Activated T-helper 1 cell treated with anti-CD3 and anti-CD28 coated beads, Interleukin-2, amount 50 U/mL, for 16 hours (primary cell): ENCODE data around the gene DSC1.
"Not testable (repeated sequence)": the region's sequence is repeated elsewhere in the genome, so short reads cannot be mapped to it uniquely, and the experiment has no call there.

Source experiments
- DNase-seq, 2 donors: peaks; one replicate each; pipeline ENCODE4 v3.0.0-alpha.2; 2020; ENCODE audit warnings: low read depth in 1 of 2, low spot score in 1 of 2

Gene DSC1

GRCh38 chr18:31162825-31163435, at the start of gene DSC1:
DSC1 (minus strand) TSS chr18:31162856; CDS start chr18:31162594, 262 bp downstream.
- DNase-seq = no peak

GRCh38 chr18:31211047-31211446, 48.4 kb upstream of the DSC1 start:
- no peak for DNase-seq

- DNase-seq = no peak
Observed at GRCh38 chr18:31209041-31209440, 46.4 kb upstream of the DSC1 start.

GRCh38 chr18:31207391-31207790, 44.7 kb upstream of the DSC1 start:
- no peak for DNase-seq

GRCh38 chr18:31206787-31207381, 44.2 kb upstream of the DSC1 start:
- DNase-seq = no peak

- no peak for DNase-seq
Observed at GRCh38 chr18:31206071-31206470, 43.4 kb upstream of the DSC1 start.

- no peak for DNase-seq
Observed at GRCh38 chr18:31205273-31205672, 42.6 kb upstream of the DSC1 start.

- no peak for DNase-seq
Observed at GRCh38 chr18:31204833-31205232, 42.2 kb upstream of the DSC1 start.

- no peak for DNase-seq
Observed at GRCh38 chr18:31204166-31204565, 41.5 kb upstream of the DSC1 start.

- DNase-seq = no peak
Observed at GRCh38 chr18:31203794-31204148, 41.1 kb upstream of the DSC1 start.

- DNase-seq = no peak
Observed at GRCh38 chr18:31203096-31203793, 40.6 kb upstream of the DSC1 start.

GRCh38 chr18:31199190-31199769, 36.6 kb upstream of the DSC1 start:
- DNase-seq = no peak

GRCh38 chr18:31197676-31198075, 35.0 kb upstream of the DSC1 start:
- DNase-seq = no peak

GRCh38 chr18:31195063-31195462, 32.4 kb upstream of the DSC1 start:
- no peak for DNase-seq

GRCh38 chr18:31192086-31192776, 29.6 kb upstream of the DSC1 start:
- no peak for DNase-seq

- DNase-seq = no peak
Observed at GRCh38 chr18:31190919-31191318, 28.3 kb upstream of the DSC1 start.

- DNase-seq = no peak
Observed at GRCh38 chr18:31189757-31190156, 27.1 kb upstream of the DSC1 start.

GRCh38 chr18:31185186-31185950, 22.7 kb upstream of the DSC1 start:
- DNase-seq = no peak

GRCh38 chr18:31183302-31183701, 20.6 kb upstream of the DSC1 start:
- no peak for DNase-seq

GRCh38 chr18:31177369-31177768, 14.7 kb upstream of the DSC1 start:
- DNase-seq = not testable (repeated sequence)

GRCh38 chr18:31176531-31176930, 13.9 kb upstream of the DSC1 start:
- DNase-seq = no peak
